ENCODE measurements around the gene USP47. TPM values are rescaled to one million over a fixed set of nuclear protein-coding genes. Genes with fewer than 3 reads are reported as not detected.

Gene USP47
- total RNA-seq, 4 donors from 2014 or later = 85.2 to 154 (median 94.5) TPM

- no peak for TF ChIP-seq CTCF (IDR thresholded peaks at IDR 0.05)
- no peak for TF ChIP-seq POLR2A (IDR thresholded peaks at IDR 0.05)
- peaks cover 5 to 10% of the 10 kb centered on the region in 2 donors for H3K36me3 ChIP-seq
- H3K4me3 ChIP-seq (replicated peaks in 1 of 3) = no peak overlapping the region
- H3K27me3 ChIP-seq = no peaks in the 10 kb centered on the region
- intact Hi-C loops (cut with DNase I) = no loop called here
- no peak for DNase-seq
- H3K9me3 ChIP-seq = no peaks in the 10 kb centered on the region
- H3K4me1 ChIP-seq = no peaks in the 10 kb centered on the region
- no peak overlapping the region for H3K27ac ChIP-seq
These were observed 68.0 kb downstream of the USP47 start for GRCh38 chr11:11909727-11910126.

- Histone ChIP-seq H3K36me3 (peaks cover 5 to 7% of the 10 kb centered on the region in 2 donors), H3K27me3 (no peaks in the 10 kb centered on the region), H3K4me1 (no peaks in the 10 kb centered on the region), H3K4me3 (replicated peaks in 1 of 3) (no peak overlapping the region), H3K9me3 (no peaks in the 10 kb centered on the region), H3K27ac (no peak overlapping the region)
- no peak for TF ChIP-seq CTCF (IDR thresholded peaks at IDR 0.05)
- no peak for TF ChIP-seq POLR2A (IDR thresholded peaks at IDR 0.05)
- 96 to 100% methylated on average over 2 of the region's 2 CpGs for WGBS, 2 donors
- intact Hi-C loops (cut with DNase I) = no loop called here
- no peak for DNase-seq
These were observed 68.8 kb downstream of the USP47 start for GRCh38 chr11:11910541-11910940.

- no peak for DNase-seq
- H3K9me3 ChIP-seq = no peaks in the 10 kb centered on the region
- H3K27me3 ChIP-seq = no peaks in the 10 kb centered on the region
- H3K27ac ChIP-seq = no peak overlapping the region
- 95 to 96% methylated on average over 1 of the region's 1 CpG for WGBS, 2 donors
- TF ChIP-seq CTCF (IDR thresholded peaks at IDR 0.05) = no peak
- TF ChIP-seq POLR2A (IDR thresholded peaks at IDR 0.05) = no peak
- H3K36me3 ChIP-seq = no peaks in the 10 kb centered on the region
- intact Hi-C loops (cut with DNase I) = no loop called here
- H3K4me1 ChIP-seq = peaks cover 0 to 5% of the 10 kb centered on the region in 2 donors
- H3K4me3 ChIP-seq (replicated peaks in 1 of 3) = no peak overlapping the region
These were observed 71.6 kb downstream of the USP47 start for GRCh38 chr11:11913395-11913794.

GRCh38 chr11:11915625-11916024 is 73.9 kb downstream of the USP47 start:
- no peaks in the 10 kb centered on the region for H3K27me3 ChIP-seq
- H3K9me3 ChIP-seq = no peaks in the 10 kb centered on the region
- H3K36me3 ChIP-seq = no peaks in the 10 kb centered on the region
- no peak for DNase-seq
- TF ChIP-seq POLR2A (IDR thresholded peaks at IDR 0.05) (no peak), CTCF (IDR thresholded peaks at IDR 0.05) (no peak)
- no peak overlapping the region for H3K27ac ChIP-seq
- no peak overlapping the region for H3K4me3 ChIP-seq (replicated peaks in 1 of 3)
- intact Hi-C loops (cut with DNase I) = no loop called here
- WGBS, 2 donors = 98% methylated on average over 2 of the region's 2 CpGs
- H3K4me1 ChIP-seq = peaks cover 0 to 5% of the 10 kb centered on the region in 2 donors

- no peaks in the 10 kb centered on the region for H3K27me3 ChIP-seq
- intact Hi-C loops (cut with DNase I) = no loop called here
- H3K27ac ChIP-seq = no peak overlapping the region
- peaks cover 0 to 5% of the 10 kb centered on the region in 2 donors for H3K4me1 ChIP-seq
- DNase-seq = peak in 1 of 2 donors; percentile 9
- H3K9me3 ChIP-seq = no peaks in the 10 kb centered on the region
- WGBS, 2 donors = 97 to 100% methylated on average over 1 of the region's 1 CpG
- no peaks in the 10 kb centered on the region for H3K36me3 ChIP-seq
- no peak for TF ChIP-seq POLR2A (IDR thresholded peaks at IDR 0.05)
- TF ChIP-seq CTCF (IDR thresholded peaks at IDR 0.05) = no peak
- no peak overlapping the region for H3K4me3 ChIP-seq (replicated peaks in 1 of 3)
These were observed 75.2 kb downstream of the USP47 start for GRCh38 chr11:11916981-11917399.

Measured in thyroid gland (tissue), 4 donors.